WERI-Rb-1 (cell line): ENCODE results near the gene DSCAM.
A peak's percentile ranks its signal among the peaks of the same experiment; 100 is the strongest.

ENCODE experiments used
- DNase-seq: peaks from one replicate; pipeline ENCODE4 v3.0.0-alpha.2; 2020
- H3K27ac ChIP-seq: fragments of 250-450 bp; sonication (Bioruptor Pico); 2 replicates; pipeline ENCODE4 v1.5.1; 2020; ENCODE audit warnings: mild to moderate bottlenecking, moderate library complexity
- H3K27me3 ChIP-seq: fragments of 250-450 bp; sonication (Bioruptor Pico); 2 replicates; pipeline ENCODE4 v1.5.1; 2021; ENCODE audit warnings: mild to moderate bottlenecking, low read depth, moderate library complexity; ENCODE audit not compliant: insufficient read depth, severe bottlenecking
- H3K36me3 ChIP-seq: fragments of 250-450 bp; sonication (Bioruptor Pico); 2 replicates; pipeline ENCODE4 v1.5.1; 2020; ENCODE audit warnings: mild to moderate bottlenecking, moderate library complexity
- H3K4me3 ChIP-seq: 2 replicates; pipeline ENCODE4 v1.5.1; 2011; ENCODE audit warnings: low read depth, mild to moderate bottlenecking, control low read depth, low read length
- H3K9me3 ChIP-seq: fragments of 250-450 bp; sonication (Bioruptor Pico); 2 replicates; pipeline ENCODE4 v1.5.1; 2021; ENCODE audit warnings: mild to moderate bottlenecking, moderate library complexity; ENCODE audit not compliant: severe bottlenecking
- CTCF ChIP-seq: IDR thresholded peaks from 2 replicates; pipeline ENCODE4 v1.5.1; 2011; ENCODE audit warnings: low read depth, mild to moderate bottlenecking, control low read depth, inconsistent platforms, low read length

Gene DSCAM

DNA sequence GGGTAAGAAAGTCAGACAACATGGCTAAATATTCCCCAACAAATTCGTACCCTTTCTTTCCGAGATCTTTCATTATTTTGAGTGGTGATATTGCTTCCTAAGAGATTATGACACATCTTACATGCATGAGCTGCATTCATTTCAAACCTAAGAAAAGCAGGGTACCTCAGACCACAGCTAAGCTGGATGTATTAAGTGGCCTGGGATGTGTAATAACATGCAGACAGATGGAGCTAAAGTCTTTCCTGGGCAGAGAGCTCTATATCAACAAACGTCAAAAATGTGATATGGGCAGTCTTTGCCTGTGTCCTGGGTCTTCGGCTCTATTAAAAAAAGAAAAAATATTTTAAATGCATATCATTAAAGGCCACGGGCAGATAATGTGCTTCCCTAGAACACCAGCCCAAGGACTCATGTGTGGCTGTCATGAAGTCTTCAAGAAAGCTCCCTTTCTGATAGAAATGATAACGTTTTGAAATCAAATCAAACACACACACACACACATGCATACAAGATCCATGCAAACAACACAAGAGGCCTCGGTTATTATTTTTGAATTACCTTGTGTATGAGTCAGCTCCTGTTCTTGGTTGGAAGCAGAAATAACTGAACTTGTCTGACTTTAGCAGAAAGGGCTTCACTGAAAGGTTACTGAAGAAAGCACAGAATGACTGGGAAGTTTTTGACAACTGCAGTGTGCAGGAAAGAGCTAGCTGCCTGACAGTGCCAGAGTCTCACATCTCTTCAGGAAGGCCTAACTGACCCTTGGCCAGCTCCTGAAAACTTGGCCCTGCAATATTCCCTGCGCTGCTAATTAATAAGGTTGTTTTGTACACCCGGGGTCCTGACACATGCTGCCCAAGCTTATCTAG, 231.2 kb downstream of the DSCAM start:
- Histone ChIP-seq H3K9me3 (peaks cover 6% of the 10 kb centered on the region), H3K27me3 (no peaks in the 10 kb centered on the region)
- 0 out of 2 replicates have a peak, but pooled peaks have one; percentile 5 for TF ChIP-seq CTCF

DNA sequence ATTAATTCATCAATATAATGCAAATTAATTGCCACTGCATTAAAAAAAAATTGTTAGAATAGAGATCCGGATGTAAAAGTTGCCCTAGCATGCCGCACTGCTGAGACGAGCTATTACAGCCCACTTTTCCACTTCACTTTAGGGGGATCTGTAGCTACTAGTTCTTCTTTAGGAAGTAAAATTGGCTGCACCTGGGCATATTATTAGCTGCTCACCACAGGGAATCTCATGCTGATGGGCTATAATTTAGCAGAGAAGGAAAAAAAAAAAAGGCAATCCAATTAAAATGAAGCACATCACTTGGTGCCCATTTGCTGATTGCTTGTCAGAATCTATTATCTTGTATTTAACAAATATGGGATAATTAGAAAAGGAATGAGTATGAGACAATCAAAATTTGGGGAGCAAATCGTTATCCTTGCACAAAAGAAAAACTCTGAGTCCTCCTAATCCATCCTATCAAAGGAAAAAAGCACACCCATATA, 233.4 kb downstream of the DSCAM start:
- no peak for TF ChIP-seq CTCF
- Histone ChIP-seq H3K27ac (no peak overlapping the region), H3K27me3 (no peaks in the 10 kb centered on the region), H3K4me3 (no peak overlapping the region), H3K36me3 (no peaks in the 10 kb centered on the region), H3K9me3 (peaks cover 6% of the 10 kb centered on the region)
- no peak for DNase-seq

More for the DNA sequence above, 231.2 kb downstream of the DSCAM start:
- Histone ChIP-seq H3K4me3 (no peak overlapping the region), H3K27ac (peak overlapping the region; percentile 73), H3K36me3 (no peaks in the 10 kb centered on the region)
- peak; percentile 68 for DNase-seq

- peaks cover 8% of the 10 kb centered on the region for H3K9me3 ChIP-seq
- no peaks in the 10 kb centered on the region for H3K27me3 ChIP-seq
- TF ChIP-seq CTCF: no peak
- peak overlapping the region; percentile 18; the same call in 1 of the 2 replicates for H3K27ac ChIP-seq
- H3K36me3 ChIP-seq: no peaks in the 10 kb centered on the region
- no peak for DNase-seq
- H3K4me3 ChIP-seq: no peak overlapping the region
These were observed 236.6 kb downstream of the DSCAM start for GRCh38 chr21:40610345-40610744.

GRCh38 chr21:40606341-40606740, 240.6 kb downstream of the DSCAM start:
- no peak for DNase-seq
- no peaks in the 10 kb centered on the region for H3K27me3 ChIP-seq
- peaks cover 5% of the 10 kb centered on the region for H3K9me3 ChIP-seq
- no peak overlapping the region for H3K27ac ChIP-seq
- TF ChIP-seq CTCF: no peak
- no peaks in the 10 kb centered on the region for H3K36me3 ChIP-seq
- H3K4me3 ChIP-seq: no peak overlapping the region

GRCh38 chr21:40605094-40605493, 241.9 kb downstream of the DSCAM start:
- no peaks in the 10 kb centered on the region for H3K36me3 ChIP-seq
- H3K4me3 ChIP-seq: no peak overlapping the region
- H3K27me3 ChIP-seq: no peaks in the 10 kb centered on the region
- H3K9me3 ChIP-seq: peaks cover 9% of the 10 kb centered on the region
- no peak overlapping the region for H3K27ac ChIP-seq
- DNase-seq: no peak
- TF ChIP-seq CTCF: no peak
